SK-MEL-5 (cell line): ENCODE measurements around the gene SKP1. TPM values are rescaled to one million over a fixed set of nuclear protein-coding genes. Genes with fewer than 3 reads are reported as not detected.

Source experiments
- DNase-seq: peaks from one replicate; pipeline ENCODE4 v3.0.0-alpha.2; 2016; ENCODE audit warnings: low read depth, low spot score
- in situ Hi-C: cut with HindIII; loops from 2 replicates; pipeline ENCODE4 v1.10.0; 2016; ENCODE audit warnings: low sequenced_read_pairs, high pct_unique_total_duplicates, low pct_unique_long_range_greater_than_20kb
- total RNA-seq: library from RNA; depleted of rRNA; stranded (reverse); fragments of >200 nt; shearing (Covaris generic); gene quantifications from 2 replicates; pipeline ENCODE4 v1.2.3, GENCODE V29; 2014

SKP1 gene
- total RNA-seq, 1 experiment from 2014 or later, result 315 TPM

DNA sequence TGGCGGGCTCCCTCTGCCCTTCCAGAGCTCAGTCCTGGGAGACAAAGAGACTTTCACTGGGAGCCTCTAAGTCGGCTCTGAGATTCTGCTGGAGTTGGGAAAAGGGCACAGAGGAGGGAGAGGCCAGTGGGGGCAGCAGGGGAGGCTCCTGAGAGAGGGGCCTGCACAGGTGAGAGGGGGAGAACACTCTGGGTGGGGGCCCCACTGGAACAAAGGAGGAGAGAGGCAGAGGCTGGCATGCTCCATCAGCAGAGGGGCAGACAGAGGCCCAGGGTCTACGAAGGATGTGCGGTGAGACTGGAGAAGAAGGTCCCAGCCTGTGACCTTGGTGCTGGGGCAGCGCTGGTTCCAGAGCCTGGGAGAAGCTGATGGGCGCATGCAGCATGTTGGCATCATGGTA is 53.4 kb downstream of the SKP1 start:
- in situ Hi-C loops, result no loop called here

DNA sequence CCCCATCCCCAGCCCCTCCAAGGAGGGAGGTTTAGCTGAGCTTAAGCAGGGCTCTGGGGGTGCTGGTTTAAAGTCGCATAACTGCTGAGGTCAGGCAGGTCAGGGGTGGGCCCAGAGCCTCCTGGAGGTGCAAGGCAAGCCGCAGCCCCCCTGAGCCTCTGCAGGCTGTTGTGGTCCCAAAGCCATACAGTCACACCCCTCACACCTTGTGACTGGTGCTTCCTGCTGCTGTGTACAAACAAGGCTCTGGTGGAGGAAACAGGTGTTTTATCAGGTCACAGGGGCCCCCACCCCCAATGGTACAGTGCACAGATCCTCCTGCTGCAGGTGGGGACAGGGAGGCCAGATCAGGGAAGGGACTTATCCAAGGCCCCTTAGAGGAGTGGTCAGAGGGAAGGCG is 54.2 kb downstream of the SKP1 start:
- no peak for DNase-seq
- in situ Hi-C loops, result no loop called here

More for the DNA sequence above, 53.4 kb downstream of the SKP1 start:
- DNase-seq, result no peak

DNA sequence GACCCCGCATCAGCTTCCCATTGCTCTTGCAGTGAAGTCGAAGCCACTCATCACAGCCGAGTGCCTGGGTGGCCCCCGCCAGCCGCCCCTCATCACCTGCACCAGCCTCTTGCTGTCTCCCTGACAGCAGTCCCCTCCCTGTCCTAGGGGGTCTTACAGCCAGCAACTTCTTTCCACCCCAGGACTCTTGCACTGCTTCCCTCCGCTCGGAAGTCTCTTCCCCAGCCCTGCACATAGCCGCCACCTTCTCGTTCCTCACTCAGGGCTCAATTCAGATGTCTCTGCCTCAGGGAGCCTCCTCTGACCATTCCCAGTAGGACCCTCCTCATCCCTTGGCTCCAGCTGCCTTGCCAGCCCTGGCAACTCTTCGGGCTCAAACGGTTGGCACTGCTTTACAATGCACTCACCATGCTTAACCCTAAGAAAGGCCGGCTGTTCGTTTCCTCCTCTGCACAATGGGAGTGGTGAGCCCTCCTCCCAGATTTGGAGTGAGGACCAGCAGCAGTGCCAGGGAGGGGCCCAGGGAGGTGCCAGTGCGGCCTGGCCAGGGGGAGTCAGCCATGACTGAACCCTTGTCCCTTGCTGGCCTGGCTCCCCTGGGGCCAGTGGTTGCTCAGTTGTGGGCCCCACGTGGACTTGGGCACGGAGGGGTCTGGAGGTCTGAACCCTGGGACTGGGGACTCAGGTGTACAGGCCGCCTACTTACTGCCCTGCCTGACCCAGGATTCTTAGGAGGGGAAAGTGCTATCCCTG is 56.2 kb downstream of the SKP1 start:
- no peak for DNase-seq
- in situ Hi-C loops, result no loop called here

DNA sequence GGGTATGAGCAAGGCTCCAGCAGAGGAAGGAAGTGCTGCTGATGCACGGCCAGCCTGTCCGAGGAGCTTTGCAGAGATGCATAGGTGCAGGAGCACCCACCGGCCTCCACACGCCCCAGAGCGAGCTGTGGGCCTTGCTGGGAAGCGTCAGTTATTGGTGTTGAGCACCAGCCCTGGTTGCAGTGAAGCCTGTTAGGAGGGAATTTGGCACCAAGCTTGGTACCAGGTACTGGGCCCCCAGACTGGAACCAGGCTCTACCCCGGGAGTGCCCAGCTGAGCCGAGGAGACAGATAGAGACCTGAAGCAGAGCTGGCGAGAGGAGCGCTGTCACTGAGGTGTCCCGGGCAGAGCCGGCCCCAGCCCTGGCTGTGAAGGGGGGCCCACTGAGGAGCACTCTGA is 57.0 kb downstream of the SKP1 start:
- no peak for DNase-seq
- in situ Hi-C loops, result no loop called here

DNA sequence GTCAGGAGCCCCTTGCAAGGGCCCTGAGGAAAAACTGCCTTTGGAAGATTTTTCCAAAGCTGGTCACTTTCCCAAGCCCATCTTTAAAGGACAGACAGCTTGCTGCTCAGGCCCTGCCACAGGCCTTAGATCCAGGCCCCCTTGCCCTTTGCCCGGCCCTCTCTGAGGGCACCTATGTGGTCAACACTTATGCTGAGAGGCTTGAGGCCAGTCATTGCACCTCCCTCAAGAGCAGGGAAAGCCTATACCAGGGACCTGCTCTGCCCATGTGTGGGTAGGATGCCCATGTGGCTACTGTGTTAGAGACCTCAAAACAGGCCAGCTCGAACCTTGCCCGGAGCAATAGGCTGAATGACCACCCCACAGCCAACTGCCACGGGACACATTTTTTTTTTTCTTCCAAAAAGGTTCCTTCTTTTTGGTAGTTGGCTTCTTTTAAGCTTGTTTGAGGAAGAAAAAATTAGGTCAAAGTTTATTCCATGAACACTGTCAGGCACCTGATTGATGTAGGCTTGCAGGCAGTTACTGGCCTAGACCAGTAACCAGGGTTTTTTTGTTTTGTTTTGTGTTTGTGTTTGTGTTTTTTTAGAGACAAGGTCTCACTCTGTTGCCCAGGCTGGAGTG is 58.4 kb downstream of the SKP1 start:
- in situ Hi-C loops, result no loop called here
- no peak for DNase-seq

DNA sequence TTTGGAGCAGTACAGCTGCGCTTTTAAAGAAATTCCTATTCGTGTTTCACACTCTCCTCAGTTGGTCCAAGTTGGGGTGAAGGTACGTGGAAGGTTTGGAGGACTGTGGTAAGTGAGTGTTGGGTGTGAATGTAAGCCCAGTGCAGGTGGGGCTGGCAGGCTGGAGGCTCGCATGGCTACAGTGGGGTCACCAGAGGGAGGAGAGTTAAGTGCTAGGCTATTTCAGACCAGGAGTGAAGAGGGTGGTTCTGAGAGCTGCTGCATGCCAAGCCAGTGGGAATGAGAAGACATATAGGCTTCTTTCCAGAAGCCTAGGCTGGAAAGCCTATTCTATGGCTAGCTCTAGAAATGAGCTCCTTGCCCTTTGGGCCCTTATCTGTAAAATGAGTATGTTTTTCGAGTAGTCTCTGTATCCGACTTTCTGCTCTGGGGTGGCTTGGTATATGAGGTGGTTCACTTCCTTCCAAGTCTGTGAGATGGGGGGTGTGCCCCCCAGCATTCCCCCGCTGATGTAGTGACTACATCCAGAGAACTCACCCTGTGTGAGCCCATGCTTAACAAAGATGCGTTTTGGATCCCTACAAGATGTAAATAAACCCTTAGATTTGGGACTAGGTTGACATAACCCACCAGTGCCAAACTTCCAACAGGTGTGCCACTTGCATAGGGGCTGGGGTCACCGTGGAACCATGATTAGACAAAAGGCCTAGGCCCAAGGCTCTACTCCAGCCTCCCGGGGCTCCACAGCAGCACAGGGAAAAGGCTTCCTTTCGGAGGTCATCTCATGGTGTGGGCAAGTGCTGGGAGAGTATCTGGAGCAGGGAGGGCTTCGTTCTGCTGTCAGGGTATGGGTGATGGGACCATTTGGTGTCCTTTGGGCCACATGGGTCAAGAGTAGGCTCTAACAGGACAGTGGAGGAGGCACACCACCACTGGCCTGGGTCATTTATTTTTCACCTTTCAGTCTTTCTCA is 59.7 kb downstream of the SKP1 start:
- in situ Hi-C loops, result no loop called here

DNA sequence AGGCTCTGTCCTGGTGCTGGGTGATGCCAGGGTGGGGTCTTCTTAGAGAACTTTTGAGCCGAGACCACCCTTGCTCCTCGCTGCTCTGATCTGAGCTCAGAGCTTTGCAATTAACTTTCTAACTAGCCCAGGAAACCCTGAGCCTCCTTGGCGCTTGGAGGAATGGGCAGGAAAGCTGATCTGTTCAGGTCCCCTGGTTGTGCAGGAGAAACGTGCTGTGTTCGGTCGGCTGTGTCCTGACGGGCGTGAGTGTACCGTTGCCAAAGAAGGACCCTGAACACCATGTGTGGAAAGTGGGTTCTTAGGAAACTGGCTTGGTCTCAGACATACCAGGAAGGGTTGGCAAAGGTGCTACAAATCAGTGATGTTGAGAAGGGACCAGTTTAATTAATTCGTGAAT is 60.5 kb downstream of the SKP1 start:
- DNase-seq, result no peak
- in situ Hi-C loops, result no loop called here

More for the DNA sequence above, 59.7 kb downstream of the SKP1 start:
- DNase-seq, result no peak

DNA sequence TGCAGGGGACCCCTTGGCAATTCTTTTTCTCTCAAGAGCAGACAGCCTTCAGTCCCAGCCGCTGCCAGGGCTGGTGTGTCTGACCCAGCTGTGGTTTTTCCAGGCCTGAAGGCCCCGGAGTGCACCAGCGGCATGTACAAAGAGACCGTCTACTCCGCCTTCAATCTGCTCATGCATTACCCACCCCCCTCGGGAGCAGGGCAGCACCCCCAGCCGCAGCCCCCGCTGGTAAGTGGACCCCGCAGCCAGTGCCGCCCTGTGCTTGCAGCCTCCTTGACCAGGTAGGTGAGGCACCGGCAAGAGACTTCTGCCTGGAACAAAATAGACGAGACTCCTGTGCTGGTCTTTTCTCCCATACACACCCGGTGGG is 61.0 kb downstream of the SKP1 start:
- no peak for DNase-seq
- in situ Hi-C loops, result no loop called here

DNA sequence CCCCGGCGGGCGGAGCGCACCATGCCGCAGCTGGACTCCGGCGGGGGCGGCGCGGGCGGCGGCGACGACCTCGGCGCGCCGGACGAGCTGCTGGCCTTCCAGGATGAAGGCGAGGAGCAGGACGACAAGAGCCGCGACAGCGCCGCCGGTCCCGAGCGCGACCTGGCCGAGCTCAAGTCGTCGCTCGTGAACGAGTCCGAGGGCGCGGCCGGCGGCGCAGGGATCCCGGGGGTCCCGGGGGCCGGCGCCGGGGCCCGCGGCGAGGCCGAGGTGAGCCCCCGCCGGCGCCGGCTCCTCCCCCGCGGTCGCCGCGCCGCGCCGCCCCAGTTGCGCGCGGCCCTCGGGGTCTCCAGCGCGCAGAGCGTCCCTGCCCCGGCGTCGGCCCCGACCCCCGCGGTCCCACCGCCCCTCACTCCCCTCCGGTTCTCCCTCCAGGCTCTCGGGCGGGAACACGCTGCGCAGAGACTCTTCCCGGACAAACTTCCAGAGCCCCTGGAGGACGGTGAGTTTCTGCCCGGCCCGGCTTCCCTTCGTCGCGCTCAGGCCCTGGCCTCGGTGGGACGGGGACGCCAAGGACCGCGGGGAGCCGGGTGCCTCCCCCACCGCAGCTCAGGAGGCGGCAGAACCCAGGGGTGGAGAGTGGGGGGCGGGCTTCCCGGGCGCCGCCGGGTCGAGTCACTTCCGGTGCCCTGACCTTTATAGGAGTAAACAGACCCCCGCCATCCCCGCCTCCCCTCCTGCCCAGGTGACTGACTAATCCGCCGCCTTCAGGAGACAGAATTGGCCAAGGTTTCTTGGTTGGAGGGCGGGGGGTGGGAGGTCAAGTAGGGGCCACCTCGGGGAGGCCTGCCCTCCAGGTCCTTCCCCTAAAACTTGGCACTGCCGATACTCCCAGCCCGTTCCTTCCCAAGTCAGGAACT is 61.6 kb downstream of the SKP1 start:
- no peak for DNase-seq

DNA sequence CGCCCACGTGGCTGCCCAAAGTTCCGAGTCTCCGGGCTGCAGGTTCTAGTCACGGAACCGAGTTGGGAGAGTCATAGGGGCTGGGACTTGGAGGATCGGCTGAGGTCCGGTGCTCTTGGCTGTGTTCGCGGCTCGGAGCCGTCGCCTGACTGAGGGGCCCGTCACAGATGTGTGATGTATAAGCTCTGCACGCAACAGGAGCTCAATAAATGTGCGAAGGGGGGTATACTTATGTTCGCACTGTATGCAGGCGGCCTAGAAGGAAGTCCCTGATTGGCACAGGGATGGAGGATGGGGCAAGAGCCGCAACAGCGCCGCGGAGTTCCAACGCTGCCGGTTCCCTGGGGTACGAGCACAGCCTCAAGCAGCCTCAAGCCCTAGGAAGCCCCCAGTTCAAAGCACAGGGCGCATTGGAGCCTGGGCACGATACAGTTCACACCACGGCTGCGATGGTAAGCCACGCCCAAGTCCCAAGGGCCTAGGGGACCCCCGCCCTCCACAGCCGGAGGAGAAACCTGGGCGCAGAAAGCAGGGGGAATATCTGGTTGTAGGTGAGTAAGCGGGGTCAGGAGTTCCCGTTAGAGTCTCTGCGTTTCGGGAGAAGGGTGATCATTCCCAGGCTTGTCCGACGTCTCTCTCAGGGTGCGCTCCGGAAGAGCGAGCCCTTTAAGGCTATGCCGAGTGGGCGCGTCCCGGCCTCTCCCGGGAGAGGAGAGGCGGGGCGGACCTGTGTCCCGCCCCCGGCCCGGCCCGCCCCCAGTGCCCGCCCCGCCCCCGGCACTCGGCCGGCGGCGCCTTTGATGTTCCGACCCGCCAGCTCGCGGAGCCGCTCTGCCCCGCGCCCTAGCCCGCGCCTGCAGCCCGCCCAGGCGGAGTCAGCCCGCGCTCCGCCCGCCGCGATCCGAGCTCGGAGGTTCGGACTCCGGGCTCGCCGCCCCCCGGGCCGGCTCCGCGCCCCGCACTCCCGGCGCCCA is 62.6 kb downstream of the SKP1 start, which contains the start of gene TCF7:
TSS of gene TCF7 (plus strand) at position 780 of the 974 bp plus-strand sequence. CDS start 226 bp downstream, outside the sequence.
- in situ Hi-C loops, result no loop called here
- peak; percentile 78 for DNase-seq

More for the DNA sequence above, 61.6 kb downstream of the SKP1 start:
- in situ Hi-C loops, result no loop called here

DNA sequence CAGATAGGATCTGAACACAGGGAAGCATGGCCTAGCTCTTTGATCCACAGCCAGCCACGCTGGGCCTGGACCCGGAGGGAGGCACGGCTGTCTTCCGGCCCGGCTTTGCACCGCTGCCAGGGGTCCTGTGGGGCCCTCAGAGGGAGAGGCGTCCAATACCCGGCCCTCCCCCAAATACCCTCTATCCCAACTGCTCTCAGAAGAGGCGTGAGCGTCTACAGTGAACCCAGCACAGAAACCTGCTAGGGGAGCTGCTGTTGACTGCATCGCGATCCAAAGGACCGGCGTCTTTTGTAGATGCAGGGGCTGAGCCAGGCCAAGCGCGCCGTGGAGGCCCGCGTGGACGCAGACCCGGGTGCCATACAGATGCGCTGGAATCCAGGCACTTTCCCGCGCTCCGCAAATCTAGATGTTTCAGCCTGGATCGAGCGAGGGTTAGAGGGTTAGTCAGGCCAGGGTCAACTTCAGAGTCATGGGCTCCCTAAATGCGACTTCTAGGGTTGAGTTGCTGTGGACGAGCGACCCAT is 63.3 kb downstream of the SKP1 start:
- in situ Hi-C loops, result no loop called here
- DNase-seq, result no peak

DNA sequence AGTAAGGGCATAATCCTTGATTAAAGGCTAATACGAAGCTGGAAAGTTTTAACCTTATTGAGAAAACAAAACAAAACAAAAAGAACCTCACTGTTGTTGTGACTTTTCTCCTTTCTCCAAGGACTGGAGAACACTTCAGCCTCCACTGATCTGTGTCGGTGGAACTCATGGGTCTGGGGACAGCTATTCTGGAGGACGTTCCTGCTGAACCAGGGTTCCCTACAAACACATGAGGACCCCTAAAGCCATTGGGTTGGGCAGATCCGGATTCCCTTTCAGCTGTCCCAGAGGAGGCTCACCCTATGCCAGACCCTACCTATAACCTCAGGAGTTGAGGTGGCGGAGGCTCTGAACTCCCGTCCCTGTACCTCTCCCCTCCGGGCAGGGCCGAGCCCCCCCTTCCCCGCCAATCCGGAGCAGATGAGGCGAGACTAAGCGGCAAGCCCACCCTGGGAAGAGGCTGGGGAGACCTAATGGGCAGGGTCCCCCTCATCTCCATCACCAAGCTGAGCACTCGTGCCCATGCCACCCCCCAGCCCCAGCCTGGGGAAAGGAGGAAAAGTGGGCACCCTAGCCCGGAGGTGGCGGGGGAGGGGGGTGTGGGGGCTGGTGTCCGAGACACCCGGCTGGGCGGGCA is 63.9 kb downstream of the SKP1 start:
- in situ Hi-C loops, result no loop called here
- no peak for DNase-seq

DNA sequence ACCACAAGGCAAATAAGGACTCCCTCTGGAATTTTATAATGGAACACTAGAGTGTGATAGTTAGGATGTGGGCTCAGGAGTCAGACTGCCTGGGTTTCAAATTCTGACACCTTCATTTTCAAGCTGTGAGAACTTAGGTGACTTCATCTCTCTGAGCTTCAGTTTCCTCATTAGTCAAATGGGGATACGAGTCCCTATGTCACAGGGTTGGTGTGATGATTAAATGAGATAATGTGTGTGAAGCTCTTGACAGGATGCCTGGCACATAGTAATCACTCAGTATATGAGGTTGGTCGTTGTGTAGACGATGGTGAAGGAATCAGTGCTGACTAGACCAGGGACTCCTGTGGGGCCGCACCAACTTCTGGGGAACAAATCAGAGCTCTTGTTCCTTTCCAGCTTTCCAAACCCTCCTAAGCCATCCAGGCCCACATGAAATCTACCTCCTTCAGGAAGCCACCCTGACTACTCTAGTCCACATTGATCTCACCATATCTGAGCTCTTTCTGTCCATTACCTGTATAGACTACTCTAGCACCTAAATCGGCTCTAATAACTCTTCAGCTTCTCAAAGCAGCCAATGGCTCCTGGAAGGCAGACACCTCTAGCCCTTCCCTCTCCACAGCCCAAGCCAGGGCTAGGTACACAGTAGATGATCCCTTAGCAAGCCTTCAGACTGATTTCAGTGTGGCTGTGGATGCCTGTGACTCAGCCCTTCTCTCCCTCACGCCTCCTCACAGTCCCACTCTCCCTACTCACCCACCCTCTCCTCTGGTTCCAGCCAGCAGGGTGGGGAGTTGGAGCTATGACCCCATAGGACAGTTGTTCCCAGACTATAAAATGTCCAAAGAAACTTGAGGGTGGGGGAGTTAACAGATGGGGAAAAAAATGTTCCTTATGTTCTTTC is 64.8 kb downstream of the SKP1 start:
- DNase-seq, result no peak

DNA sequence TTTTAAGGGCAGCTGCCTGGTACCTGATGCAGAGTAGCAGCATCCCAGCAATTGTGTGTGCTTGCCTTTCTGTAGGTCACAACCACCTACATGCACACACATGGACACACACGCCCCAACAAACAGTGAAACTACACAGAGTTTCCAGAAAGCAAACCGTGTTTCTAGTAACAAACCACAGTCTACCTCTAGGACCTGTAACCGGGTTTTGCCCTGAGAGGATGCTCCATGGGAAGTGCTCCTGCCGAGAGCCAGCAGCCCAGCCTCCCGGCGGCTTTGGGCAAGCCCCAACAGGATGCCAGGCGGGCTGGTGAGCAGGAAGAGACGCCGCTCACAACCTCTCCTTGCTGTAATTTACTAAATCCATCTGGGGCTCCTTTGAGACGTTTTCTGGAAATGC is 66.4 kb downstream of the SKP1 start:
- in situ Hi-C loops, result no loop called here
- no peak for DNase-seq

More for the DNA sequence above, 64.8 kb downstream of the SKP1 start:
- in situ Hi-C loops, result no loop called here

DNA sequence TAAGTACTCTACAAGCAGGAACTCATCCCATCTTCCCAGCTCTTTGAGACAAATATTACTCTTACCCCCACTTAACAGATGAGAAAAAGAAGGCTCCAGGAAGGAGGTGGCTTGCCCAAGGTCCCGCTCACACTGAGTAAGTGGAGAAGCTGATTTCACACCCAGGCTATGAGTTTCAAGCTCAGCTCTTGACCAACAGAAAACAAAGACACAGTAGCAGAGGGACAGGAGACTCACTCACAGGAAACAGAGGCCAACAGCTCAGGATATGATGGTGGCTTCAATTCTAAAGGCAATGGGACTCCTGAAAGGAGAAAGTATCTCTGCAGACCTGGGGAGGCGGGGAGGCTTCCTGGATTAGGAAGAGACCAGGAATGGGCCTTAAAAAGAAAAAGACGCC is 69.0 kb downstream of the SKP1 start:
- no peak for DNase-seq
- in situ Hi-C loops, result no loop called here
